Measurements from ENCODE around the gene NOD1. TPM values are rescaled to one million over a fixed set of nuclear protein-coding genes. Genes with fewer than 3 reads are reported as not detected.
"Not testable (repeated sequence)": the region's sequence is repeated elsewhere in the genome, so short reads cannot be mapped to it uniquely, and the experiment has no call there.

The NOD1 gene
- total RNA-seq, 1 experiment from 2014 or later, result 7.0 TPM

DNA sequence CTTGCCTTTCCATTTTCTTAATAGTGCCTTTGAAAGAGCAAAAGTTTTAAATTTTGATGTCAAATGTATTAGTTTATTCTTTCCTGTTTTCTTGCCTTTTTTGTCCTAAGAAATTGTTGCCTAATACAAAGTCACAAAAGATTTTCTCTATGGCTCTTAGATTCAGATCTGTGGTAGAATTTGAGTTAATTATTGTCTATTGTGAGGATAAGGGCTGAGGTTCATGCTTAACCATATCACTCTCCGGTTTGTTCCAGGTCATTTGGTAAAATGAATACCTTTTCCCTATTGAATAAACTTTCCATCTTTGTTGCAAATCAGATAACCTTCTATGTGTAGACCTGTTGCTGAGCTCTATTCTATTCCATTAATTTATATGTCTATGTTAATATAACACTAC is 96.0 kb downstream of the NOD1 start:
- H3K9me3 ChIP-seq, result no peaks in the 10 kb centered on the region
- Mint-ChIP-seq H3K27me3 (ENCODE audit: insufficient read depth, unreplicated experiment) (no peaks in the 10 kb centered on the region), H3K4me1 (ENCODE audit: low read depth, unreplicated experiment) (no peaks in the 10 kb centered on the region), H3K27ac (ENCODE audit: unreplicated experiment) (no peak overlapping the region), H3K4me3 (ENCODE audit: unreplicated experiment) (no peak overlapping the region), H3K9me3 (ENCODE audit: unreplicated experiment) (no peaks in the 10 kb centered on the region), H3K36me3 (ENCODE audit: insufficient read depth, unreplicated experiment) (no peaks in the 10 kb centered on the region)
- intact Hi-C loops (cut with micrococcal nuclease; ENCODE audit: unreplicated experiment), result no loop called here
- no peak overlapping the region for H3K4me3 ChIP-seq (ENCODE audit: low read depth, low read length)
- no peak for TF ChIP-seq CTCF (IDR thresholded peaks at IDR 0.05; ENCODE audit: insufficient read depth in 1 of 2, low read depth in 1 of 2, low read length in 1 of 2, severe bottlenecking in 1 of 2, unreplicated experiment in 1 of 2)
- POLR2A ChIA-PET, result no interaction called here
- BruUV-seq (replicated peaks), result no TSS peak
- H3K27me3 ChIP-seq (replicated peaks; ENCODE audit: control insufficient read depth, insufficient read depth, low read length), result no peaks in the 10 kb centered on the region
- no peaks in the 10 kb centered on the region for H3K4me1 ChIP-seq
- DNase-seq, result no peak
- no peaks in the 10 kb centered on the region for H3K36me3 ChIP-seq (ENCODE audit: control insufficient read depth, insufficient read depth, low read length)
- CTCF ChIA-PET, result no interaction called here

DNA sequence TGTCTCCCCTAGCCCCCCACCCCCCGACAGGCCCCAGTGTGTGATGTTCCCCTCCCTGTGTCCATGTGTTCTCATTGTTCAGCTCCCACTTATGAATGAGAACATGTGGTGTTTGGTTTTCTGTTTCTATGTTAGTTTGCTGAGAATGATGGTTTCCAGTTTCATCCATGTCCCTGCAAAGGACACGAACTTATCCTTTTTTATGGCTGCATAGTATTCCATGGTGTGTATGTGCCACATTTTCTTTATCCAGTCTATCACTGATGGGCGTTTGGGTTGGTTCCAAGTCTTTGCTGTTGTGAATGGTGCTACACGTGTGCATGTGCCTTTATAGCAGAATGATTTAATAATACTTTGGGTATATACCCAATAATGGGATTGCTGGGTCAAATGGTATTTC is 97.8 kb downstream of the NOD1 start:
- H3K36me3 ChIP-seq (ENCODE audit: control insufficient read depth, insufficient read depth, low read length); BruUV-seq (replicated peaks); H3K4me1 ChIP-seq; H3K27ac Mint-ChIP-seq (ENCODE audit: unreplicated experiment); intact Hi-C loops (cut with micrococcal nuclease; ENCODE audit: unreplicated experiment); H3K27me3 ChIP-seq (replicated peaks; ENCODE audit: control insufficient read depth, insufficient read depth, low read length); H3K4me3 Mint-ChIP-seq (ENCODE audit: unreplicated experiment); H3K9me3 ChIP-seq; H3K4me3 ChIP-seq (ENCODE audit: low read depth, low read length); H3K4me1 Mint-ChIP-seq (ENCODE audit: low read depth, unreplicated experiment); DNase-seq; POLR2A ChIA-PET; CTCF ChIA-PET; H3K9me3 Mint-ChIP-seq (ENCODE audit: unreplicated experiment); H3K27me3 Mint-ChIP-seq (ENCODE audit: insufficient read depth, unreplicated experiment); H3K36me3 Mint-ChIP-seq (ENCODE audit: insufficient read depth, unreplicated experiment): not testable (repeated sequence)

GRCh38 chr7:30380294-30380693 is 98.3 kb downstream of the NOD1 start:
- ChIA-PET CTCF (no interaction called here), POLR2A (no interaction called here)
- H3K36me3 Mint-ChIP-seq (ENCODE audit: insufficient read depth, unreplicated experiment), result no peaks in the 10 kb centered on the region
- H3K4me3 Mint-ChIP-seq (ENCODE audit: unreplicated experiment), result no peak overlapping the region
- DNase-seq, result no peak
- no peak for TF ChIP-seq CTCF (IDR thresholded peaks at IDR 0.05; ENCODE audit: insufficient read depth in 1 of 2, low read depth in 1 of 2, low read length in 1 of 2, severe bottlenecking in 1 of 2, unreplicated experiment in 1 of 2)
- H3K27ac Mint-ChIP-seq (ENCODE audit: unreplicated experiment), result no peak overlapping the region
- no peaks in the 10 kb centered on the region for H3K4me1 Mint-ChIP-seq (ENCODE audit: low read depth, unreplicated experiment)
- no peak overlapping the region for H3K4me3 ChIP-seq (ENCODE audit: low read depth, low read length)
- H3K27me3 Mint-ChIP-seq (ENCODE audit: insufficient read depth, unreplicated experiment), result no peaks in the 10 kb centered on the region
- no peaks in the 10 kb centered on the region for H3K27me3 ChIP-seq (replicated peaks; ENCODE audit: control insufficient read depth, insufficient read depth, low read length)
- no peaks in the 10 kb centered on the region for H3K9me3 Mint-ChIP-seq (ENCODE audit: unreplicated experiment)
- intact Hi-C loops (cut with micrococcal nuclease; ENCODE audit: unreplicated experiment), result no loop called here
- H3K9me3 ChIP-seq, result no peaks in the 10 kb centered on the region
- BruUV-seq (replicated peaks), result no TSS peak
- H3K4me1 ChIP-seq, result no peaks in the 10 kb centered on the region
- no peaks in the 10 kb centered on the region for H3K36me3 ChIP-seq (ENCODE audit: control insufficient read depth, insufficient read depth, low read length)

DNA sequence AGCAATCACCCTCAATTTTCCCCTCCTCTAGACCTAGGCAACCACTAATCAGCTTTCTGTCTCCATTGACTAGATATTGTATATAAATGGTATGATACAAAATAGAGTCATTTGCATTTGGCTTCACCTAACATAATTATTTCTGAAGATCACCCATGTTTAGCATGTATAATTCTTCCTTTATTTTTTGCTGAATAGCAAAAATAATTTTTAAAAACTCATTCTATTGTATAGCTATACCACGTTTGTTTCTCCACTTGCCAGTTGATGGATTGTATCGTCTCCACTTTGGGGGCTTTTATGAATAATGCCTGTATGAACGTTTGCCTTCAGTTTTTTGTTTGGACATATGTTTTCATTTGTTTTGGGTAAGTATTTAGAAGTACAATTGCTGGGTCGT is 98.8 kb downstream of the NOD1 start:
- Histone ChIP-seq H3K9me3 (no peaks in the 10 kb centered on the region), H3K4me1 (no peaks in the 10 kb centered on the region), H3K36me3 (ENCODE audit: control insufficient read depth, insufficient read depth, low read length) (no peaks in the 10 kb centered on the region), H3K4me3 (ENCODE audit: low read depth, low read length) (no peak overlapping the region), H3K27me3 (replicated peaks; ENCODE audit: control insufficient read depth, insufficient read depth, low read length) (no peaks in the 10 kb centered on the region)
- H3K27ac Mint-ChIP-seq (ENCODE audit: unreplicated experiment), result no peak overlapping the region
- H3K4me1 Mint-ChIP-seq (ENCODE audit: low read depth, unreplicated experiment), result no peaks in the 10 kb centered on the region
- intact Hi-C loops (cut with micrococcal nuclease; ENCODE audit: unreplicated experiment), result no loop called here
- POLR2A ChIA-PET, result no interaction called here
- no peaks in the 10 kb centered on the region for H3K36me3 Mint-ChIP-seq (ENCODE audit: insufficient read depth, unreplicated experiment)
- H3K27me3 Mint-ChIP-seq (ENCODE audit: insufficient read depth, unreplicated experiment), result no peaks in the 10 kb centered on the region
- DNase-seq, result no peak
- CTCF ChIA-PET, result no interaction called here
- BruUV-seq (replicated peaks), result no TSS peak
- no peaks in the 10 kb centered on the region for H3K9me3 Mint-ChIP-seq (ENCODE audit: unreplicated experiment)
- no peak overlapping the region for H3K4me3 Mint-ChIP-seq (ENCODE audit: unreplicated experiment)
- TF ChIP-seq CTCF (IDR thresholded peaks at IDR 0.05; ENCODE audit: insufficient read depth in 1 of 2, low read depth in 1 of 2, low read length in 1 of 2, severe bottlenecking in 1 of 2, unreplicated experiment in 1 of 2), result no peak
